ENCODE measurements around the gene SPP1.

The SPP1 gene

DNA sequence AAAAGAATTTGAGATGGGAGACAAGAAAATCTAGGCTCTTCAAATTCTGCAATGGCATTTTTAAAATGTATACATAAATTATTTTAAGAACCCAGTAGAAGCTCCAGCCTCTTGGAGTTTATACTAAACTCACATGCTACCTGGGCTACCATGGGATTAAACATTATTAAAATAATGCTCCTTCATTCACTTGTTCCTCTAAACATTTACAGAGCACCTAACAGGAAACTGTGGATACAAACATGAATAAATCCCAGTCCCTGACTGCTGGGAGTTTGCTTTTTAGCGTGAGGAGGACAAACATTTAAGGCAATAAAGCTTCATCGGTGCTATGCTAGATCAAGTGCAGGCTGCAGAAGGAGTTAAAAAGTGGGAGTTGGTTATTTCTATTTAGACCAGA is 5.4 kb upstream of the SPP1 start:
- TF ChIP-seq TCF12 (IDR thresholded peaks at IDR 0.05; ENCODE audit: low read depth) (no peak), EP300 (IDR thresholded peaks at IDR 0.05; ENCODE audit: borderline replicate concordance) (no peak), TEAD4 (IDR thresholded peaks at IDR 0.05) (no peak)

DNA sequence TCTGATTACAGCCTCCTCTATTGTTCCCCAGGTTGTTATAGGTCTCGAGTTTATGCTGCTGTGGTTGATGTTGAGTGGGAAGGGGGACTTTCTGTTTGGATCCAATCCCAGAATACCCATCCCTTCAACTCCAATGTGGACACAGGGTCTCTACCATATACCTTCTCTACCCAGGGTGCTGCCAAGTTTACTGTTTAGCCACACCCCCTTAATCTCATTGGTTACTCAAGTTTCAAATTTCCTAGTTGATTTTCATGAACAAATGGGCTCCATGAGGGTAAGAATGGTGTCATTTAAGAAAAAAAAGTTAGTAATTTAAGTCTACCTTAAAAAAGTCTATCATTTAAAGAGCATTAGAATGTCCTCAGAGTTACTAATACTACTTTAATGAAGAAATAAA is 3.6 kb upstream of the SPP1 start:
- TF ChIP-seq, protein P1, sequence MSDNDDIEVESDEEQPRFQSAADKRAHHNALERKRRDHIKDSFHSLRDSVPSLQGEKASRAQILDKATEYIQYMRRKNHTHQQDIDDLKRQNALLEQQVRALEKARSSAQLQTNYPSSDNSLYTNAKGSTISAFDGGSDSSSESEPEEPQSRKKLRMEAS (IDR thresholded peaks at IDR 0.05) = no peak
- TF ChIP-seq CREB1 (IDR thresholded peaks at IDR 0.05; ENCODE audit: low read depth) (no peak), CEBPB (IDR thresholded peaks at IDR 0.05) (no peak), EGR1 (IDR thresholded peaks at IDR 0.05) (no peak), ZBTB7A (IDR thresholded peaks at IDR 0.05; ENCODE audit: low read depth) (no peak), TAF1 (IDR thresholded peaks at IDR 0.05; ENCODE audit: low read depth) (no peak), FOXM1 (IDR thresholded peaks at IDR 0.05; ENCODE audit: borderline replicate concordance, low read depth) (no peak), RAD21 (IDR thresholded peaks at IDR 0.05; ENCODE audit: low read depth) (no peak), TEAD4 (IDR thresholded peaks at IDR 0.05) (no peak), TCF12 (IDR thresholded peaks at IDR 0.05; ENCODE audit: low read depth) (no peak), YY1 (IDR thresholded peaks at IDR 0.05; ENCODE audit: low read depth) (no peak)
- TF ChIP-seq, protein P2, sequence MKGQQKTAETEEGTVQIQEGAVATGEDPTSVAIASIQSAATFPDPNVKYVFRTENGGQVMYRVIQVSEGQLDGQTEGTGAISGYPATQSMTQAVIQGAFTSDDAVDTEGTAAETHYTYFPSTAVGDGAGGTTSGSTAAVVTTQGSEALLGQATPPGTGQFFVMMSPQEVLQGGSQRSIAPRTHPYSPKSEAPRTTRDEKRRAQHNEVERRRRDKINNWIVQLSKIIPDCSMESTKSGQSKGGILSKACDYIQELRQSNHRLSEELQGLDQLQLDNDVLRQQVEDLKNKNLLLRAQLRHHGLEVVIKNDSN (IDR thresholded peaks at IDR 0.05) = no peak
- TF ChIP-seq, protein P3, sequence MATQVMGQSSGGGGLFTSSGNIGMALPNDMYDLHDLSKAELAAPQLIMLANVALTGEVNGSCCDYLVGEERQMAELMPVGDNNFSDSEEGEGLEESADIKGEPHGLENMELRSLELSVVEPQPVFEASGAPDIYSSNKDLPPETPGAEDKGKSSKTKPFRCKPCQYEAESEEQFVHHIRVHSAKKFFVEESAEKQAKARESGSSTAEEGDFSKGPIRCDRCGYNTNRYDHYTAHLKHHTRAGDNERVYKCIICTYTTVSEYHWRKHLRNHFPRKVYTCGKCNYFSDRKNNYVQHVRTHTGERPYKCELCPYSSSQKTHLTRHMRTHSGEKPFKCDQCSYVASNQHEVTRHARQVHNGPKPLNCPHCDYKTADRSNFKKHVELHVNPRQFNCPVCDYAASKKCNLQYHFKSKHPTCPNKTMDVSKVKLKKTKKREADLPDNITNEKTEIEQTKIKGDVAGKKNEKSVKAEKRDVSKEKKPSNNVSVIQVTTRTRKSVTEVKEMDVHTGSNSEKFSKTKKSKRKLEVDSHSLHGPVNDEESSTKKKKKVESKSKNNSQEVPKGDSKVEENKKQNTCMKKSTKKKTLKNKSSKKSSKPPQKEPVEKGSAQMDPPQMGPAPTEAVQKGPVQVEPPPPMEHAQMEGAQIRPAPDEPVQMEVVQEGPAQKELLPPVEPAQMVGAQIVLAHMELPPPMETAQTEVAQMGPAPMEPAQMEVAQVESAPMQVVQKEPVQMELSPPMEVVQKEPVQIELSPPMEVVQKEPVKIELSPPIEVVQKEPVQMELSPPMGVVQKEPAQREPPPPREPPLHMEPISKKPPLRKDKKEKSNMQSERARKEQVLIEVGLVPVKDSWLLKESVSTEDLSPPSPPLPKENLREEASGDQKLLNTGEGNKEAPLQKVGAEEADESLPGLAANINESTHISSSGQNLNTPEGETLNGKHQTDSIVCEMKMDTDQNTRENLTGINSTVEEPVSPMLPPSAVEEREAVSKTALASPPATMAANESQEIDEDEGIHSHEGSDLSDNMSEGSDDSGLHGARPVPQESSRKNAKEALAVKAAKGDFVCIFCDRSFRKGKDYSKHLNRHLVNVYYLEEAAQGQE (IDR thresholded peaks at IDR 0.05; ENCODE audit: low read depth) = no peak

DNA sequence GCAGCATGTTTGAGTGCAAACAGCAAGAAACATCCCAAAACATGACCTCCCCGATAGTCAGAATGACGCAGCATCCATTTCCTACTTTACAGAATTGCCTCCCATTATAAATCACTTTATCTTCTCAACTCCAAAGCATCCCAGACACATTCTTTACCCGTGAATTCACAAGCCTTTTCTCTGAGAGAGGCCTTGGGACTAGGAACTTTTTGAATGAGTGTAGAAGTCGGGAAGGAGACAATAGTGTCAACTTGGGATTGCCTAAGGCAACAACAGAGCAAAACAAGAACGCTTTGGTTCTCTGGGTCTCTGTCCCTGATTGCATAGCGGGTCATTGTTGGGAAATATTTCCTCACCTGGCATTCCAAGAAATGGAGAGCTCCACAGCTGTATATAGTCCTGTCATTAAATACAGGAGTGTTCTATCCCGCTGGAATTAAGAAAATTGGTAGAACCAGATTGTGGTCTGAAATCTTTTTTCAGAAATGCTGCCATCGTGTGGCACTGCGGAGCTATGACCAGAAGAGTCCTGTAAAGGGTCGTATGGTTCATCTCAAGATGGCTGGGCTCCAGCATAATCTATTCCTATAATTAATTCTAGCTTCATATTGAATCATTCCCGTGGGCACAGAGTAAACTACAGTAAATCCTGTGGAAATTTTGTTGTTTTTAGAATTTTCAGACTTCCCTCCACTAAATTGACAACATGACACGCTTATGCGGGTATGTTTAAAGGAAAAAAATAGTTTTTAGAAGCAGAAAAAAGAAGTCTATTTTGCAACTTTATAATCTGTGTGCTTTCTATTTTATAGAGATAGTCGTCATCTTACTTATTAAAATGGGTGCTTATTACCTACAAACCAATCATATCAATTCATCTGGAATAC is 2.0 kb upstream of the SPP1 start:
- TF ChIP-seq, protein P3 (IDR thresholded peaks at IDR 0.05; ENCODE audit: low read depth) = no peak
- TF ChIP-seq, protein P1 (IDR thresholded peaks at IDR 0.05) = no peak
- TF ChIP-seq RAD21 (IDR thresholded peaks at IDR 0.05; ENCODE audit: low read depth) = peak; percentile 75
- TF ChIP-seq YY1 (IDR thresholded peaks at IDR 0.05; ENCODE audit: low read depth) = 0 out of 2 replicates have a peak, but pooled peaks have one; percentile 27

DNA sequence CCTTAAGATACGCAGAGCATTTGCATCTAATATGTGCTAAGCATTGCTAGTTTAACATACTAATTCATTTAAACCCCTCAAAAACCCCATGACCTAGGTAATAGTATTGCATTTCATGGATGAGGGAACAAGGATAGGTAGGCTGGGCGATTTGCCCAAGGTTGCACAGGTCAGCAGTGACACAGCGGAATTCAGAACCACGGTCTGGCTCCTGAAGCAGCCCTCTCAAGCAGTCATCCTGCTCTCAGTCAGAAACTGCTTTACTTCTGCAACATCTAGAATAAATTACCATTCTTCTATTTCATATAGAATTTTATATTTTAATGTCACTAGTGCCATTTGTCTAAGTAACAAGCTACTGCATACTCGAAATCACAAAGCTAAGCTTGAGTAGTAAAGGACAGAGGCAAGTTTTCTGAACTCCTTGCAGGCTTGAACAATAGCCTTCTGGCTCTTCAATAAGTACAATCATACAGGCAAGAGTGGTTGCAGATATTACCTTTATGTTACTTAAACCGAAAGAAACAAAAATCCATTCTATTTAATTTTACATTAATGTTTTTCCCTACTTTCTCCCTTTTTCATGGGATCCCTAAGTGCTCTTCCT is 555 bp upstream of the SPP1 start:
- TF ChIP-seq NFIC (IDR thresholded peaks at IDR 0.05) (peak; percentile 53), TEAD4 (IDR thresholded peaks at IDR 0.05) (0 out of 2 replicates have a peak, but pooled peaks have one; percentile 20), CEBPB (IDR thresholded peaks at IDR 0.05) (peak; percentile 4; the same call in 1 of the 2 replicates), YY1 (IDR thresholded peaks at IDR 0.05; ENCODE audit: low read depth) (no peak)
- TF ChIP-seq, protein P3 (IDR thresholded peaks at IDR 0.05; ENCODE audit: low read depth) = no peak
